GM21825 (cell line): ENCODE data around the gene SNHG17.

Experiments used
- ATAC-seq: cut with Tn5 transposase; IDR thresholded peaks from one replicate; pipeline ENCODE4 v1.9.1; 2021; ENCODE audit warnings: mild to moderate bottlenecking, moderate library complexity; ENCODE audit not compliant: unreplicated experiment

The SNHG17 gene

GRCh38 chr20:38377039-38377685 is 58.0 kb downstream of the SNHG17 start:
- ATAC-seq = no peak

DNA sequence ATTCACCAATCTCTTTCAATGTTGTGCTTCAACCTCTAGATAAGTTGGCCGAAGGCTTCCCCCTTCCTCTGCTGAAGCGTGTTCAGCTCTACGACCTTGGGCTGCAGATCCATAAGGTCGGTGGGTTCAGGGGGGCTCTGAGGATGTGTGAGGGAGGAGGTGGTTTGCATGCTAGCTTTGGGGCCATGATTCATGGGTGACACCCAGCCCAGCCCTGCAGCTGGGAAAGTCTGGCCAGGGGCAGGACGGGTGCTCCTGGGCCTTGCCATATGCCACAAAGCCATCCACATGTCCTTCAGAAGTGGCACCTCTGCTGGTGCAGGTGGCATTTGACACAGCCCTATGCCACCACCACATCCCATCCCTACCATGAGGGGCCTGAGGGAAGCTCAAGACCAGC is 61.2 kb downstream of the SNHG17 start:
- ATAC-seq = no peak

DNA sequence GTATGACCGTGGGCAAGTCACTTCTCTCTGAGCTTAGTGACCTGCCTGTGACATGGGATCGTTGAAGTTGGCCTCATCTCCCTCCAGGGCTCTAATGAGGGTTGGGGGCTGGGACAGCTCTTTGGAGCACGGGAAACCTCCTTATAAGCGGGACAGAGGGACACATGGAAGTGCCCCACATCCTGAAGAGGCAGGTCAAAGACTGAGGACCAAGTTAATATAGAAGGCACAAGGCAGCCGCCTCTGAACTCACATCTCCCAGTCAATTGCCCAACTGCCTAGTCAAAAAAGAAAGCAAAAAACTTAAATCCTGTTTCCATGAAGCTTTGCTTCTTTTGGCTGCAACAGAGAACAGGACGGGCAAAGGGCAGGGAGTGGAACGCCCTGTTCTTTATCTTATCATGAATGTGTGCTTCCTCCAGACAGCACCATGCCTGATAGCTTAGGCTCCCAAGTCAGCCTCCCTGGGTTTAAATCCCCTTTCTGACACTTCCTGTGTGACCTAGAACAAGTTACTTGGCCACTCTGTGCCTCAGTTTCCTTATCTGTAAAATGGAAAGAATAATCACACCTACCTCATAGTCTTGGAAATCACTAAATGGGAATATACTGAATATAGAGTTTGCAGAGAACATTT is 61.8 kb downstream of the SNHG17 start:
- ATAC-seq = no peak

- ATAC-seq = no peak
These were observed 62.3 kb downstream of the SNHG17 start for GRCh38 chr20:38372806-38373205.
